Glomerular visceral epithelial cell (primary cell): ENCODE measurements around the gene C11orf91.
"Not testable (repeated sequence)": the region's sequence is repeated elsewhere in the genome, so short reads cannot be mapped to it uniquely, and the experiment has no call there.

Experiments
- DNase-seq: peaks from one replicate; pipeline ENCODE4 v3.0.0-alpha.2; 2016; ENCODE audit errors: extremely low spot score

C11orf91 gene

GRCh38 chr11:33721984-33722383 is 21.4 kb upstream of the C11orf91 start:
- DNase-seq: no peak

GRCh38 chr11:33721426-33721825 is 20.8 kb upstream of the C11orf91 start:
- DNase-seq: no peak

- no peak for DNase-seq
Measured at GRCh38 chr11:33719587-33719986, 19.0 kb upstream of the C11orf91 start.

- DNase-seq: no peak
Measured at GRCh38 chr11:33718440-33718839, 17.8 kb upstream of the C11orf91 start.

- peak; percentile 44 for DNase-seq
Measured at GRCh38 chr11:33716243-33716642, 15.6 kb upstream of the C11orf91 start.

- no peak for DNase-seq
Measured at GRCh38 chr11:33713856-33714398, 13.3 kb upstream of the C11orf91 start.

- no peak for DNase-seq
Measured at GRCh38 chr11:33713151-33713855, 12.7 kb upstream of the C11orf91 start.

GRCh38 chr11:33712436-33712835 is 11.8 kb upstream of the C11orf91 start:
- DNase-seq: no peak

GRCh38 chr11:33709466-33709865 is 8.8 kb upstream of the C11orf91 start:
- no peak for DNase-seq

- DNase-seq: no peak
Measured at GRCh38 chr11:33708985-33709384, 8.4 kb upstream of the C11orf91 start.

- DNase-seq: not testable (repeated sequence)
Measured at GRCh38 chr11:33707831-33708230, 7.2 kb upstream of the C11orf91 start.

GRCh38 chr11:33706966-33707365 is 6.3 kb upstream of the C11orf91 start:
- DNase-seq: no peak

GRCh38 chr11:33706546-33706945 is 5.9 kb upstream of the C11orf91 start:
- DNase-seq: no peak

GRCh38 chr11:33704240-33705002 is 3.8 kb upstream of the C11orf91 start:
- DNase-seq: no peak

- peak; percentile 40 for DNase-seq
Measured at GRCh38 chr11:33703788-33704187, 3.2 kb upstream of the C11orf91 start.

- DNase-seq: no peak
Measured at GRCh38 chr11:33703234-33703633, 2.6 kb upstream of the C11orf91 start.

GRCh38 chr11:33701302-33702230 is 940 bp upstream of the C11orf91 start:
- DNase-seq: peak; percentile 47

- no peak for DNase-seq
Measured at GRCh38 chr11:33700063-33700501, 544 bp downstream of the C11orf91 start.

GRCh38 chr11:33699515-33700062 is 1.0 kb downstream of the C11orf91 start:
- no peak for DNase-seq

- no peak for DNase-seq
Measured at GRCh38 chr11:33698921-33699320, 1.7 kb downstream of the C11orf91 start.

GRCh38 chr11:33697997-33698396 is 2.6 kb downstream of the C11orf91 start:
- DNase-seq: no peak
